ENCODE measurements around the gene EIF2S3B.

DNA sequence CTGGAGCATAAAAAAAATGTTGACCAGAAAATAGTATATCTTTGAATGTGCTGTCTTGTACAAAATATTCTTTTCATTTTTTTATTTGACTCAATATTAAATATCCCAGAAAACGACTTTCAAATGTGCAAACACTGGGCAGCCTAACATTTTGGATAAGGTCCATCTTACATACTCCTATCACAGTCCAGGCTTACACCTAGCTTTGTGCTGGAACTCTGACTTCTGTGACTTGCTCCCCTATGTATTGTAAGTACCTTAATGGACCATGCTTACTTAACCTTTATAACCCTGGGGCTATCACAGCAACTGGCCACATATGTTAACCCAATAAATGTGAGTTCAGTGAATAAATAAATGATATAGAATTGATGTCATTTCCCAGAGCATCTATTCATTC is 7.6 kb upstream of the EIF2S3B start:
- no peak for TF ChIP-seq POLR2AphosphoS5 (IDR thresholded peaks at IDR 0.05)
- TF ChIP-seq, protein P1, sequence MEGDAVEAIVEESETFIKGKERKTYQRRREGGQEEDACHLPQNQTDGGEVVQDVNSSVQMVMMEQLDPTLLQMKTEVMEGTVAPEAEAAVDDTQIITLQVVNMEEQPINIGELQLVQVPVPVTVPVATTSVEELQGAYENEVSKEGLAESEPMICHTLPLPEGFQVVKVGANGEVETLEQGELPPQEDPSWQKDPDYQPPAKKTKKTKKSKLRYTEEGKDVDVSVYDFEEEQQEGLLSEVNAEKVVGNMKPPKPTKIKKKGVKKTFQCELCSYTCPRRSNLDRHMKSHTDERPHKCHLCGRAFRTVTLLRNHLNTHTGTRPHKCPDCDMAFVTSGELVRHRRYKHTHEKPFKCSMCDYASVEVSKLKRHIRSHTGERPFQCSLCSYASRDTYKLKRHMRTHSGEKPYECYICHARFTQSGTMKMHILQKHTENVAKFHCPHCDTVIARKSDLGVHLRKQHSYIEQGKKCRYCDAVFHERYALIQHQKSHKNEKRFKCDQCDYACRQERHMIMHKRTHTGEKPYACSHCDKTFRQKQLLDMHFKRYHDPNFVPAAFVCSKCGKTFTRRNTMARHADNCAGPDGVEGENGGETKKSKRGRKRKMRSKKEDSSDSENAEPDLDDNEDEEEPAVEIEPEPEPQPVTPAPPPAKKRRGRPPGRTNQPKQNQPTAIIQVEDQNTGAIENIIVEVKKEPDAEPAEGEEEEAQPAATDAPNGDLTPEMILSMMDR (IDR thresholded peaks at IDR 0.05), result no peak

Measured in suprapubic skin (tissue), 3 donors.